NCI-H2196 (cell line): Measurements from ENCODE around the gene REXO5.
"Not testable (repeated sequence)": the region's sequence is repeated elsewhere in the genome, so short reads cannot be mapped to it uniquely, and the experiment has no call there.

ENCODE experiments used
- DNase-seq: peaks from one replicate; lab custom pipeline; 2025; ENCODE audit not compliant: unreplicated experiment; lab: John Stamatoyannopoulos, UW

Gene REXO5

GRCh38 chr16:20847550-20847949, 41.2 kb downstream of the REXO5 start:
- no peak for DNase-seq

GRCh38 chr16:20849589-20850390, 43.5 kb downstream of the REXO5 start:
- peak; percentile 77 for DNase-seq

GRCh38 chr16:20850981-20851380, 44.7 kb downstream of the REXO5 start:
- DNase-seq: no peak

GRCh38 chr16:20851601-20852000, 45.3 kb downstream of the REXO5 start:
- DNase-seq: no peak

GRCh38 chr16:20853143-20853542, 46.8 kb downstream of the REXO5 start:
- DNase-seq: no peak

- DNase-seq: no peak
These were observed 47.8 kb downstream of the REXO5 start for GRCh38 chr16:20853981-20854620.

- DNase-seq: no peak
These were observed 48.6 kb downstream of the REXO5 start for GRCh38 chr16:20854963-20855362.

GRCh38 chr16:20857281-20857680, 51.0 kb downstream of the REXO5 start:
- DNase-seq: no peak

GRCh38 chr16:20859229-20859628, 52.9 kb downstream of the REXO5 start:
- DNase-seq: no peak

GRCh38 chr16:20859699-20860098, 53.4 kb downstream of the REXO5 start:
- DNase-seq: no peak

- DNase-seq: no peak
These were observed 54.0 kb downstream of the REXO5 start for GRCh38 chr16:20860361-20860760.

- not testable (repeated sequence) for DNase-seq
These were observed 54.7 kb downstream of the REXO5 start for GRCh38 chr16:20860995-20861394.

- DNase-seq: no peak
These were observed 56.0 kb downstream of the REXO5 start for GRCh38 chr16:20862162-20862960.

- DNase-seq: not testable (repeated sequence)
These were observed 58.0 kb downstream of the REXO5 start for GRCh38 chr16:20864376-20864775.

GRCh38 chr16:20865420-20866131, 59.2 kb downstream of the REXO5 start:
- no peak for DNase-seq

GRCh38 chr16:20866145-20866772, 59.9 kb downstream of the REXO5 start:
- no peak for DNase-seq

GRCh38 chr16:20866801-20867200, 60.5 kb downstream of the REXO5 start:
- DNase-seq: no peak

- DNase-seq: no peak
These were observed 61.3 kb downstream of the REXO5 start for GRCh38 chr16:20867585-20867984.

- peak; percentile 59 for DNase-seq
These were observed 62.6 kb downstream of the REXO5 start for GRCh38 chr16:20868890-20869289.

GRCh38 chr16:20870122-20870820, 63.9 kb downstream of the REXO5 start:
- no peak for DNase-seq
